ENCODE results near the gene TMPRSS9.
A peak's percentile ranks its signal among the peaks of the same experiment; 100 is the strongest.

TMPRSS9 gene

DNA sequence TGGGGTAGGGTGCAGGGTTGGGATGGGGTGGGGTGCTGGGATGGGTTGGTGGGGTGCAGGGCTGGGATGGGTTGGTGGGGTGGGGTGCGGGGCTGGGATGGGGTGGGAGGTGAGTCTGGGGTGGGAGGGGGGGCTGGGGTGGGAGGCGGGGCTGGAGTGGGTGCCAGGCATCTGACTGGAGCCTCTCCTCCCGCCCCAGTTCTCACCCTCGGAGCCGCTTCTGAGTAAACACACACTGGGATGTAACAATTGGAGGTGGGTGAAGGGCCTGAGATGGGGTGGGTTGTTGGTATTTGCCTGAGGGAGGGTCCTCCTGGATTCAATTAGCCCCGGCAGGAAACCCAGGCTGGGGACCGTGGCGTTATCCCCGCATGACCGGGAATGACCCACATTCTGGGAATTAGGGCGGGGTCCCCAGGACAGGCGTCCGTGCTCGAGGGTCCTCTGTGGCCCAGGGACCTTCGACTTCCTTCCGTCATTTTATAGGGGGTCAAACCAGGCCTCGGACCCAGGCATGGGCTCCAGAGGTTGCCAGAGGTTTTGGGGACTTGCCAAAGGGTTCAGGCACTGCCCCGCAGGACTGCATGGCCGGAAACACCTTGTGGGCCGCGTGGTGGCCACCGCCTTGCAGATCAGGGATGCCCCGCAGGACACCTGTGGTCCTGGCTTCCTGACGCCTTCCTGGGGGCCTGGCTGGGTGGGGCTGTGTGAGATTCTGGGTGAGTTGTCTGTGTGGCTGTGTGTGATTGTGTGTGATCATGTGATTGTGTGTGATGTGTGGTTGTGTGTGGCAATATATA is 1.4 kb downstream of the TMPRSS9 start:
- TF ChIP-seq EGR2 (tag by site-specific recombination; IDR thresholded peaks at IDR 0.05; ENCODE audit: low read depth) = 0 out of 2 replicates have a peak, but pooled peaks have one; percentile 6
- TF ChIP-seq ZNF837 (tag by site-specific recombination; IDR thresholded peaks at IDR 0.05) = no peak
- CTCF ChIA-PET = no interaction called here
- H3K4me3 ChIP-seq (ENCODE audit: low read depth, low read length) = no peak overlapping the region
- POLR2A ChIA-PET = no interaction called here
- no peaks in the 10 kb centered on the region for H3K9me3 ChIP-seq (ENCODE audit: control insufficient read depth, insufficient read depth, low read depth, low read length)
- H3K4me1 ChIP-seq (ENCODE audit: control insufficient read depth, insufficient read depth, low read length) = no peaks in the 10 kb centered on the region
- no peak overlapping the region for H3K27ac ChIP-seq (ENCODE audit: extremely low read depth, low read depth, low read length)
- no peaks in the 10 kb centered on the region for H3K36me3 ChIP-seq (ENCODE audit: control insufficient read depth in 2 of 2, insufficient read depth in 1 of 2, low read length in 2 of 2)

GRCh38 chr19:2362046-2362969 is 2.2 kb downstream of the TMPRSS9 start:
- Histone ChIP-seq H3K9me3 (ENCODE audit: control insufficient read depth, insufficient read depth, low read depth, low read length) (no peaks in the 10 kb centered on the region), H3K27ac (ENCODE audit: extremely low read depth, low read depth, low read length) (no peak overlapping the region), H3K4me1 (ENCODE audit: control insufficient read depth, insufficient read depth, low read length) (no peaks in the 10 kb centered on the region), H3K36me3 (ENCODE audit: control insufficient read depth in 2 of 2, insufficient read depth in 1 of 2, low read length in 2 of 2) (no peaks in the 10 kb centered on the region), H3K4me3 (ENCODE audit: low read depth, low read length) (no peak overlapping the region)
- CTCF ChIA-PET = no interaction called here
- POLR2A ChIA-PET = no interaction called here
- TF ChIP-seq ZIC2 (tag by site-specific recombination; IDR thresholded peaks at IDR 0.05) (no peak), ZNF2 (tag by site-specific recombination; IDR thresholded peaks at IDR 0.05) (peak; percentile 39; the same call in 1 of the 2 replicates), ZNF239 (tag by site-specific recombination; IDR thresholded peaks at IDR 0.05) (0 out of 2 replicates have a peak, but pooled peaks have one; percentile 54), ZNF248 (tag by site-specific recombination; IDR thresholded peaks at IDR 0.05) (no peak), ZNF747 (tag by site-specific recombination; IDR thresholded peaks at IDR 0.05) (0 out of 2 replicates have a peak, but pooled peaks have one; percentile 12), ZNF707 (tag by site-specific recombination; IDR thresholded peaks at IDR 0.05) (peak; percentile 7; the same call in 1 of the 2 replicates), ZNF776 (tag by site-specific recombination; IDR thresholded peaks at IDR 0.05; ENCODE audit: borderline replicate concordance) (0 out of 2 replicates have a peak, but pooled peaks have one; percentile 8), ZNF280C (tag by site-specific recombination; IDR thresholded peaks at IDR 0.05) (0 out of 2 replicates have a peak, but pooled peaks have one; percentile 18), YY2 (tag by site-specific recombination; IDR thresholded peaks at IDR 0.05) (0 out of 2 replicates have a peak, but pooled peaks have one; percentile 22), ZNF266 (tag by site-specific recombination; IDR thresholded peaks at IDR 0.05; ENCODE audit: low read depth) (0 out of 2 replicates have a peak, but pooled peaks have one; percentile 23), HOXC10 (CRISPR knock-in tag; IDR thresholded peaks at IDR 0.05) (no peak), ZBTB26 (tag by site-specific recombination; optimal IDR thresholded peaks at IDR 0.05) (no peak), KLF7 (tag by site-specific recombination; IDR thresholded peaks at IDR 0.05; ENCODE audit: borderline replicate concordance) (0 out of 2 replicates have a peak, but pooled peaks have one; percentile 52), ZNF133 (tag by site-specific recombination; IDR thresholded peaks at IDR 0.05) (peak; percentile 12; the same call in 1 of the 2 replicates), HOXD13 (CRISPR knock-in tag; IDR thresholded peaks at IDR 0.05; ENCODE audit: borderline replicate concordance) (no peak), ZNF785 (tag by site-specific recombination; IDR thresholded peaks at IDR 0.05) (peak; percentile 68; the same call in 1 of the 2 replicates)
- TF ChIP-seq, protein P1, sequence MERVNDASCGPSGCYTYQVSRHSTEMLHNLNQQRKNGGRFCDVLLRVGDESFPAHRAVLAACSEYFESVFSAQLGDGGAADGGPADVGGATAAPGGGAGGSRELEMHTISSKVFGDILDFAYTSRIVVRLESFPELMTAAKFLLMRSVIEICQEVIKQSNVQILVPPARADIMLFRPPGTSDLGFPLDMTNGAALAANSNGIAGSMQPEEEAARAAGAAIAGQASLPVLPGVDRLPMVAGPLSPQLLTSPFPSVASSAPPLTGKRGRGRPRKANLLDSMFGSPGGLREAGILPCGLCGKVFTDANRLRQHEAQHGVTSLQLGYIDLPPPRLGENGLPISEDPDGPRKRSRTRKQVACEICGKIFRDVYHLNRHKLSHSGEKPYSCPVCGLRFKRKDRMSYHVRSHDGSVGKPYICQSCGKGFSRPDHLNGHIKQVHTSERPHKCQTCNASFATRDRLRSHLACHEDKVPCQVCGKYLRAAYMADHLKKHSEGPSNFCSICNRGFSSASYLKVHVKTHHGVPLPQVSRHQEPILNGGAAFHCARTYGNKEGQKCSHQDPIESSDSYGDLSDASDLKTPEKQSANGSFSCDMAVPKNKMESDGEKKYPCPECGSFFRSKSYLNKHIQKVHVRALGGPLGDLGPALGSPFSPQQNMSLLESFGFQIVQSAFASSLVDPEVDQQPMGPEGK (tag by site-specific recombination; IDR thresholded peaks at IDR 0.05) = 0 out of 2 replicates have a peak, but pooled peaks have one; percentile 17
- TF ChIP-seq, protein P2, sequence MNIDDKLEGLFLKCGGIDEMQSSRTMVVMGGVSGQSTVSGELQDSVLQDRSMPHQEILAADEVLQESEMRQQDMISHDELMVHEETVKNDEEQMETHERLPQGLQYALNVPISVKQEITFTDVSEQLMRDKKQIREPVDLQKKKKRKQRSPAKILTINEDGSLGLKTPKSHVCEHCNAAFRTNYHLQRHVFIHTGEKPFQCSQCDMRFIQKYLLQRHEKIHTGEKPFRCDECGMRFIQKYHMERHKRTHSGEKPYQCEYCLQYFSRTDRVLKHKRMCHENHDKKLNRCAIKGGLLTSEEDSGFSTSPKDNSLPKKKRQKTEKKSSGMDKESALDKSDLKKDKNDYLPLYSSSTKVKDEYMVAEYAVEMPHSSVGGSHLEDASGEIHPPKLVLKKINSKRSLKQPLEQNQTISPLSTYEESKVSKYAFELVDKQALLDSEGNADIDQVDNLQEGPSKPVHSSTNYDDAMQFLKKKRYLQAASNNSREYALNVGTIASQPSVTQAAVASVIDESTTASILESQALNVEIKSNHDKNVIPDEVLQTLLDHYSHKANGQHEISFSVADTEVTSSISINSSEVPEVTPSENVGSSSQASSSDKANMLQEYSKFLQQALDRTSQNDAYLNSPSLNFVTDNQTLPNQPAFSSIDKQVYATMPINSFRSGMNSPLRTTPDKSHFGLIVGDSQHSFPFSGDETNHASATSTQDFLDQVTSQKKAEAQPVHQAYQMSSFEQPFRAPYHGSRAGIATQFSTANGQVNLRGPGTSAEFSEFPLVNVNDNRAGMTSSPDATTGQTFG (tag by site-specific recombination; IDR thresholded peaks at IDR 0.05; ENCODE audit: borderline replicate concordance) = no peak
- TF ChIP-seq, protein P3, sequence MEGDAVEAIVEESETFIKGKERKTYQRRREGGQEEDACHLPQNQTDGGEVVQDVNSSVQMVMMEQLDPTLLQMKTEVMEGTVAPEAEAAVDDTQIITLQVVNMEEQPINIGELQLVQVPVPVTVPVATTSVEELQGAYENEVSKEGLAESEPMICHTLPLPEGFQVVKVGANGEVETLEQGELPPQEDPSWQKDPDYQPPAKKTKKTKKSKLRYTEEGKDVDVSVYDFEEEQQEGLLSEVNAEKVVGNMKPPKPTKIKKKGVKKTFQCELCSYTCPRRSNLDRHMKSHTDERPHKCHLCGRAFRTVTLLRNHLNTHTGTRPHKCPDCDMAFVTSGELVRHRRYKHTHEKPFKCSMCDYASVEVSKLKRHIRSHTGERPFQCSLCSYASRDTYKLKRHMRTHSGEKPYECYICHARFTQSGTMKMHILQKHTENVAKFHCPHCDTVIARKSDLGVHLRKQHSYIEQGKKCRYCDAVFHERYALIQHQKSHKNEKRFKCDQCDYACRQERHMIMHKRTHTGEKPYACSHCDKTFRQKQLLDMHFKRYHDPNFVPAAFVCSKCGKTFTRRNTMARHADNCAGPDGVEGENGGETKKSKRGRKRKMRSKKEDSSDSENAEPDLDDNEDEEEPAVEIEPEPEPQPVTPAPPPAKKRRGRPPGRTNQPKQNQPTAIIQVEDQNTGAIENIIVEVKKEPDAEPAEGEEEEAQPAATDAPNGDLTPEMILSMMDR (tag by site-specific recombination; IDR thresholded peaks at IDR 0.05) = peak; percentile 15; the same call in 1 of the 2 replicates

Measured in HEK293 (cell line).